PFSK-1 (cell line): ENCODE data around the gene LRMDA.

Experiments used
- POLR2AphosphoS5 ChIP-seq: IDR thresholded peaks from 2 replicates; pipeline ENCODE4 v1.6.1; 2012; ENCODE audit warnings: low read depth, mild to moderate bottlenecking, control low read depth, low read length, moderate library complexity
- REST ChIP-seq, 2 experiments: IDR thresholded peaks; 2 replicates each; pipeline versions ENCODE4 v1.6.1 to v1.8.0; 2011 to 2012; ENCODE audit warnings: low read depth in 2 of 2, low read length in 2 of 2, control low read depth in 1 of 2, inconsistent platforms in 1 of 2, mild to moderate bottlenecking in 1 of 2, moderate library complexity in 1 of 2; ENCODE audit not compliant: insufficient read depth in 1 of 2
- SIN3A ChIP-seq: IDR thresholded peaks from 2 replicates; pipeline ENCODE4 v1.6.1; 2012; ENCODE audit warnings: mild to moderate bottlenecking, low read length, moderate library complexity, borderline replicate concordance; ENCODE audit not compliant: insufficient read depth

DNA sequence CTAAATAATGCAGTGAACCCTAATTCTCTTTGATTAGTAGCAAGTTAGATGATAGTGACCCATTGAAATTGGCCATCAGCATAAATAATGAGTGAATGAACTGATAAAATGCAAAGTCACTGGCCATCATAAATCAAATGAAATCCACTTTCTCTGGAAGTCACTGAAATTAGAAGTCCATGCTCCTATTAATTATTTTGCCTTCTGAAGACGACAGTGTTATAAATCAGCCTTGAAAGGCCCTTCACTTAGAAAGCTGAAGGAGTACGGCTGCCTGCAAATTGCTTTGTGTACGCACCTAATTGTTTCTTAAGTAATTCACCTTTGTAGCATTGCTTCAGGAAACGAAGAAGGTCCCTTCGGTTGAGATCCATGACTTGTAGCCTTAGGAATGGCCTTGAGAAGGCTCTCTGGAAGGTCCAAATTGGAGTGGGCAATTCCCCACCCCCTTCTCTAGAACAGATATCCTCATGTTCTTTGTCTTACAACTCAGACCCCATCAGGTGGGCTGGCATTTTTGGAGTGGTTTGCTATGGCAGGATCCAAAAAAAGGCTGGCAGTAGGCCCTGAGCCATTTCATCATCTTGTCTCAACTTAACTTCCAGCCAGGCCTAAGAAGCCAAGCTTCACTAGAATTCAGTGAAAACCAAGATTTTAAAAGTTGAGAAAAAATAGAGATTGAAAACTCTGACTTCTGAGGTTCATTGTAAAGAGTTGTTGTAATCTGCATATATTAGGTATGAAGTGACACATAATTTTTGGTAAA lies 420.3 kb downstream of the LRMDA start:
- no peak for TF ChIP-seq REST (IDR thresholded peaks at IDR 0.05; ENCODE audit: insufficient read depth in 1 of 2, low read depth in 2 of 2, low read length in 2 of 2)
- no peak for TF ChIP-seq SIN3A
- no peak for TF ChIP-seq POLR2AphosphoS5
